ENCODE results near the gene TPM2.
A peak's percentile ranks its signal among the peaks of the same experiment; 100 is the strongest.

The TPM2 gene

DNA sequence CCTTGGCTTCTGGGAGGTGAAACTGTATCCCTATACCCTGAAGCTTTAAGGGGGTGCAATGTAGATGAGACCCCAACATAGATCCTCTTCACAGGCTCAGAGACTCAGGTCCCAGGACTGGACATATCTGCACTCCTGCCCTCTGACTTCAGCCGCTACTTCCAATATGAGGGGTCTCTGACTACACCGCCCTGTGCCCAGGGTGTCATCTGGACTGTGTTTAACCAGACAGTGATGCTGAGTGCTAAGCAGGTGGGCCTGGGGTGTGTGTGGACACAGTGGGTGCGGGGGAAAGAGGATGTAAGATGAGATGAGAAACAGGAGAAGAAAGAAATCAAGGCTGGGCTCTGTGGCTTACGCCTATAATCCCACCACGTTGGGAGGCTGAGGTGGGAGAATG lies 10.6 kb downstream of the TPM2 start:
- no peak for DNase-seq (ENCODE audit: extremely low read depth in 1 of 2, low read depth in 1 of 2)

DNA sequence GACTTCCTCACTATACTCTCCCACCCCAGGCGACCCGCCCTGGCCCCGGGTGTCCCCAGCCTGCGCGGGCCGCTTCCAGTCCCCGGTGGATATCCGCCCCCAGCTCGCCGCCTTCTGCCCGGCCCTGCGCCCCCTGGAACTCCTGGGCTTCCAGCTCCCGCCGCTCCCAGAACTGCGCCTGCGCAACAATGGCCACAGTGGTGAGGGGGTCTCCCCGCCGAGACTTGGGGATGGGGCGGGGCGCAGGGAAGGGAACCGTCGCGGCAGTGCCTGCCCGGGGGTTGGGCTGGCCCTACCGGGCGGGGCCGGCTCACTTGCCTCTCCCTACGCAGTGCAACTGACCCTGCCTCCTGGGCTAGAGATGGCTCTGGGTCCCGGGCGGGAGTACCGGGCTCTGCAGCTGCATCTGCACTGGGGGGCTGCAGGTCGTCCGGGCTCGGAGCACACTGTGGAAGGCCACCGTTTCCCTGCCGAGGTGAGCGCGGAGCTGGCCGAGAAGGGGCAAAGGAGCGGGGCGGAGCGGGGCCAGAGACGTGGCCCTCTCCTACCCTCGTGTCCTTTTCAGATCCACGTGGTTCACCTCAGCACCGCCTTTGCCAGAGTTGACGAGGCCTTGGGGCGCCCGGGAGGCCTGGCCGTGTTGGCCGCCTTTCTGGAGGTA lies 13.9 kb downstream of the TPM2 start:
- DNase-seq (ENCODE audit: extremely low read depth in 1 of 2, low read depth in 1 of 2), result no peak

DNA sequence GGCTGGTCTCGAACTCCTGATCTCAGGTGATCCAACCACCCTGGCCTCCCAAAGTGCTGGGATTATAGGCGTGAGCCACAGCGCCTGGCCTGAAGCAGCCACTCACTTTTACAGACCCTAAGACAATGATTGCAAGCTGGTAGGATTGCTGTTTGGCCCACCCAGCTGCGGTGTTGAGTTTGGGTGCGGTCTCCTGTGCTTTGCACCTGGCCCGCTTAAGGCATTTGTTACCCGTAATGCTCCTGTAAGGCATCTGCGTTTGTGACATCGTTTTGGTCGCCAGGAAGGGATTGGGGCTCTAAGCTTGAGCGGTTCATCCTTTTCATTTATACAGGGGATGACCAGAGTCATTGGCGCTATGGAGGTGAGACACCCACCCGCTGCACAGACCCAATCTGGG lies 14.5 kb downstream of the TPM2 start:
- no peak for DNase-seq (ENCODE audit: extremely low read depth in 1 of 2, low read depth in 1 of 2)

DNA sequence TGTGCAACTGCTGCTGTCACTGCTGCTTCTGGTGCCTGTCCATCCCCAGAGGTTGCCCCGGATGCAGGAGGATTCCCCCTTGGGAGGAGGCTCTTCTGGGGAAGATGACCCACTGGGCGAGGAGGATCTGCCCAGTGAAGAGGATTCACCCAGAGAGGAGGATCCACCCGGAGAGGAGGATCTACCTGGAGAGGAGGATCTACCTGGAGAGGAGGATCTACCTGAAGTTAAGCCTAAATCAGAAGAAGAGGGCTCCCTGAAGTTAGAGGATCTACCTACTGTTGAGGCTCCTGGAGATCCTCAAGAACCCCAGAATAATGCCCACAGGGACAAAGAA lies 15.7 kb downstream of the TPM2 start:
- DNase-seq (ENCODE audit: extremely low read depth in 1 of 2, low read depth in 1 of 2), result no peak

DNA sequence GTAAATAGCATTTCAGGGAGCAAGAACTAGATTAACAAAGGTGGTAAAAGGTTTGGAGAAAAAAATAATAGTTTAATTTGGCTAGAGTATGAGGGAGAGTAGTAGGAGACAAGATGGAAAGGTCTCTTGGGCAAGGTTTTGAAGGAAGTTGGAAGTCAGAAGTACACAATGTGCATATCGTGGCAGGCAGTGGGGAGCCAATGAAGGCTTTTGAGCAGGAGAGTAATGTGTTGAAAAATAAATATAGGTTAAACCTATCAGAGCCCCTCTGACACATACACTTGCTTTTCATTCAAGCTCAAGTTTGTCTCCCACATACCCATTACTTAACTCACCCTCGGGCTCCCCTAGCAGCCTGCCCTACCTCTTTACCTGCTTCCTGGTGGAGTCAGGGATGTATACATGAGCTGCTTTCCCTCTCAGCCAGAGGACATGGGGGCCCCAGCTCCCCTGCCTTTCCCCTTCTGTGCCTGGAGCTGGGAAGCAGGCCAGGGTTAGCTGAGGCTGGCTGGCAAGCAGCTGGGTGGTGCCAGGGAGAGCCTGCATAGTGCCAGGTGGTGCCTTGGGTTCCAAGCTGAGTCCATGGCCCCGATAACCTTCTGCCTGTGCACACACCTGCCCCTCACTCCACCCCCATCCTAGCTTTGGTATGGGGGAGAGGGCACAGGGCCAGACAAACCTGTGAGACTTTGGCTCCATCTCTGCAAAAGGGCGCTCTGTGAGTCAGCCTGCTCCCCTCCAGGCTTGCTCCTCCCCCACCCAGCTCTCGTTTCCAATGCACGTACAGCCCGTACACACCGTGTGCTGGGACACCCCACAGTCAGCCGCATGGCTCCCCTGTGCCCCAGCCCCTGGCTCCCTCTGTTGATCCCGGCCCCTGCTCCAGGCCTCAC lies 16.3 kb downstream of the TPM2 start, which contains the start of gene CA9:
CA9 (plus strand) TSS at position 797 of the 893 bp plus-strand sequence; CDS start at position 829, 32 bp downstream.
- DNase-seq (ENCODE audit: extremely low read depth in 1 of 2, low read depth in 1 of 2), result no peak

DNA sequence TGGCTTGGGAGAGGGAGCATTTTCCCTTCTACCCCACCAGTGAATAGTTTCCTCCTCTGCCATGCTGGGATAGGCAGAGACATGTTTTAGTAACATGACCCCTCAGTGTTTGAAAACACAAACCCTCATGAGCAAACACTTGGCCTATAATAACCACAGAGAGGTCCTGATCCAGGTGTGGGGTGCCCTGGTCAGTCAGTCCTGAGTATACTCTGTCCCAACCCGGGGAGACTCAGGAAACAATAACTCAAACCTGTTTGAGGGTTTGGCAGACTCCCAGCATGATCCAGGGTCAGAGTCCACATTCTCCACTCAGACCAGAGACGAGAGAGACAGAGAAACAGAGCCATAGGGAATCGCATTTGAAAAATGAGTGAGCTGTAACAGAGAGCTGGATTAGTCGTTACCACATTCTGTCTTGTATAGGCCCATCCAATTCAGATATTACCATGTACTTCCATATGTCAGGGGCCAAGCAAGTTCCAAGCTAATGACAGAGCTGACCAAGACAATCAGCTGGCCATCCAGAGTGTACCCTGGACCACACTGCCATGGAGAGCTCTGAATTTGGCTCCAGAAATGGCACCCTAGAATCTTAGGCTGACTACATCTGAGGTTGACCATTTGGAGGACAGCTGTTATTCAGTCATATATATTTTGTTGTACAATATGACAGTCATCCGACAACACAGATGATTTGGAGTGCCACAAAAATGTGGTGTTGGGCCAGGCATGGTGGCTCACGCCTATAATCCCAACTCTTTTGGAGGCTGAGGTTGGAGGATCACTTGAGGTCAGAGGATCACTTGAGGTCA lies 20.2 kb downstream of the TPM2 start:
- DNase-seq (ENCODE audit: extremely low read depth in 1 of 2, low read depth in 1 of 2), result no peak

DNA sequence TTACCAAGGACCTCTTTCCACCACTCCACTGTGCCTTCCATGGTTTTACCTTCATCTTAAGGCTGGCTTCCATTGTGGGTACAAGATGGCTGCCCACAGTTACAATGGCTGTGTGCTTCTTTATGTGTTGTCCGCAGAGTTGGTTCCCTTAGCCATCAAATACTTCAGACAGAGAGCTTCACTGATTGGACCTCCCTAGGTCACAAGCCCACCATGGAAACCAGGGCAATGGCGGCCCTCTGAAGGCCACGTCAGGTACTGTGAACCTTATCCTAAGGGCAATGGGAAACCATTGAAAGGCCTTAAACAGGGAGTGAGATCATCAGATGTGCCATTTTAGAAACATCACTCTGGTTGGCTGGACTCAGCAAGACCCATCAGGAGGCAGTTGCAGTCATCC lies 21.8 kb downstream of the TPM2 start:
- no peak for DNase-seq (ENCODE audit: extremely low read depth in 1 of 2, low read depth in 1 of 2)

DNA sequence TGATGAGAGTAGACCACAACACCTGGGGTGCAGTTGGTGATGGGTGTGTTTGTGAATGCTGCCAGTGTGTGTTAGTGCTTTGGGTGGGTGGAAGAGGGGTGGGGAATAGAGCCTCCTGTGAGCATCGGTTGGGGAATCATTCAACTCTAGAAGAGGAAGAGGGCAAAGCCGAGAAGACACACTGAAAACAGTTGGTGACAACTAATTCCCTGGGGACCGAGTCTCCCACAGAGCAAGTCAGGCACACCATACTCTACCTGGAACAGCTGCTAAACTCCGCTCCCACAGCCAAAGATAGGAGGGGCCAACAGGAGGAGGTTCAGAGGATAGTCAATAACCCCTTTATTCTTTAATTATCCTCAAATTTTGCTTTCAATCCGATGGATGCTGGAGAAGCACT lies 23.2 kb downstream of the TPM2 start:
- DNase-seq (ENCODE audit: extremely low read depth in 1 of 2, low read depth in 1 of 2), result no peak

DNA sequence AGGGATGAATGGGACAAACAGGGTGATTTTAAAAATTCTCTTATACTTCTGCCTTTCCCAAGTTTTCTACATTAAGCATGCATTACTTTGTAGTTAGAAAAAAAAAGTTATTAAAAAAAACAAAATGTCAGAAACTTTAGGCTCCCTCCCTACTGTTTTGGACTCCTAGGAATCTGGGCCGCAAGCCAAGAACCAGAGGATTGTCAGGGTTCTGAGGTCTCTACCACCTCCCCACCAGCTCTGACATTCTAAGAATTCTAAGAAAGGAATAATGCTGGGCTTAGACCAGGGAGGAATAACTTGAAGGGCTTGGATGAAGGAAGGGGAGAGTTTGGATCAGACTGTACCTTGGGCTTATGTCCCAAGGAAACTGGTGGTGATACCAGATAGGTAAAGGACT lies 23.7 kb downstream of the TPM2 start:
- DNase-seq (ENCODE audit: extremely low read depth in 1 of 2, low read depth in 1 of 2), result no peak

DNA sequence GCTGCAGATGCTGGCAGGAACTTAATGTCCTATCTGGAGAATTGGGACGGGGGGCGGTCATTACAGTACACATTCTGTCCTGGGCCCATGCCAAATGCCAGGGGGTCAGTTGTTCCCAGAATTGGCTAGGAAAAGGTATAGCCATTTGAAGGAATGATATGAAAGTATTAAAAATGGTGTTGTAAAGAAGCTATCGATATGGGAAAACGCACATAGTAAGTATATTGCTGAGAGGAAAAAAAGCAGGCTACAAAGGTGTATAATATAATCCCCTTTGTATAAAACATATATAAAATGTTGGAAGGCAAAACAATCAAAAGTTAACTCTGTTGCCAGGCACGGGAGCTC lies 24.3 kb downstream of the TPM2 start:
- no peak for DNase-seq (ENCODE audit: extremely low read depth in 1 of 2, low read depth in 1 of 2)

DNA sequence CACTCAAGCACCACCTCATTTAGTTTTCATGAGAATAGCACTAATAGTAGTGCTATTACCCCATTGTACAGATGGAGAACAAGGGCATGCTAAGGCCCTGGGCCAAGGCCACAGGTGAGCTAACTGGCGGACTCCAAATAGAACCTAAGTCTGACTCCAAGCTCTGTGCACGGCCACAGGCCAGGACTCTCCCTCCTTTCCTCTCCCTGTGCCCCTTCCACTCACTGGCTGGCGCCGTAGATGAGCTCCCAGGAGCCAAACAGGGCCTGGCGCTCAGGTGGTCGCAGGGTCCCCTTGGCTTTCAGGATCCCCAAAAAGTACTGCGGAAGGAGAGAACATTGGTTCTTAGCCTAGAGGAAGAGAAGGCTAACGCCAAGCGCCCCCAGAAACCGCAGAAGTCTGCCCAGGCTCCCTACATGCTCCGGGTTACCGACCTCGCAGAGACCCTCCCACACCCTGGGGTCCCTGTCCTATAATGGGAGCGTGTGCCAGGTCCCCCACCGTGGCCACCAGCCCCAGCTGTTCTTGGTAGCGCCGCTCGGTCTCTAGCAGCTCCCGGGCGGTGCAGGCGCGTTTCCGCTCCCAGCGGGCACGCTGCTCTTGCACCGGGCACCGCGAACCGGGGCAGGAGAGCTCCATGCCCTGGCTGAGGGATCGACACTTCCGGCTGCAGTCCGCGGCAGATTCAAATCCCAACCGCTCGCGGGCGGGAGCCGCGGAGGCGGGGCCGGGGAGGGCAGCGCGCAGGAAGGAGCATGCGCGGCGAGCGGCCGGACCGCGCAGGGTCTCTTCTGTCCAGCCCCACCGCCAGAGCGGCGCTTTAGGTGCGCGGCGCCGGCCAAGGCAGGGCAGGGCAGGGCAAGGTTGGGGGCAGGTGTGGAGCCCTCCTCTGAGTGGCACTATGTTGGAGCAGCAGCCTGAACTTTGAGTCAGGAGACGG lies 24.9 kb downstream of the TPM2 start, which contains the start of gene ARHGEF39:
ARHGEF39 (minus strand) TSS at position 665 of the 940 bp plus-strand sequence; CDS start at position 639, 26 bp downstream.
- DNase-seq (ENCODE audit: extremely low read depth in 1 of 2, low read depth in 1 of 2), result peak; percentile 65 to 66

DNA sequence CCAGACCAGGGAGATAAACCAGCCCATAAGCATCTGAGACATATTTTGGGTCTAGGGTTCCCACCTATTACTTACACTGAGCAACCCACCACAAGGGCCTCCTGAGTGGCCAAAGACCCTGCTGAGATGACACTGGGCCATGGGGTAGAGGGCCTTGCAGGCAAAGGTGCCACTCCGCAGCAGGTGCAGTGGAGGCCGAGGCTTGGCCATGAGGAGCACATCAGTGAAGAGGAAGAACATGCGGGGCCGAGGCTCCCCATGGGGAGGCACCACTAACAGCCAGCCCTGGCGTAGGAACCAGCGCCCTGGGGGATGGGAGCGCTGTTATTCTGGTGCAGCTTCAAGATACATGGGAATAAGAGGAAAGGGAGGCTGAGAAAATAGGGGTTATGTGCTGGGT lies 27.3 kb downstream of the TPM2 start:
- no peak for DNase-seq (ENCODE audit: extremely low read depth in 1 of 2, low read depth in 1 of 2)

DNA sequence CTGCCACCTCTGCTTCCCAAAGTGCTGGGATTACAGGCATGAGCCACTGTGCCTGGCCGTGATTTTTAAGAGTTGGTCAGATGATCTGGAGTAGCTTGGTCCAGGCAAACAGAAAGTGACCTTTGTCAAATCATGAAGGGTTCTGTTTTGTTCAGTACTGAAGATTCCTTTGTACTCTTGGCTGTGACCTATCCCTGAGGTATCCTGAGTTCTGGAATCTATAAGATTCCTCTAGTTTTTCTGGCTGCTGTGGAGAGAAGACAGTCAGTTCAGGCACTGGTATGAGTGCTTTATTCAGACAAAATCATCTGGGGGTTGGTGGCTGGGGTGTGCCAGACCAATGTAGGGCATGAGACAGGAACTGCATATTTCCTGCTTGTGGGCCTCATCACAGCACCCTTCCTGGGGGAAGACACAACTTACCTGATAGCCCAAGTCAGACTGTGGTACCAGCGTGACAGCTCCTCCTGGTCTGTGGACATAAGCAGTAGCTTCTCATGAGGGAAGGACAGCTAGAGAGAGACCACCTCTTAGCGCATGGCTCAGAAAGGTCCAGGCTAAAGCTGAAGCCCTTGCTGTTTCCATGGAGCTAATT lies 27.9 kb downstream of the TPM2 start:
- no peak for DNase-seq (ENCODE audit: extremely low read depth in 1 of 2, low read depth in 1 of 2)

DNA sequence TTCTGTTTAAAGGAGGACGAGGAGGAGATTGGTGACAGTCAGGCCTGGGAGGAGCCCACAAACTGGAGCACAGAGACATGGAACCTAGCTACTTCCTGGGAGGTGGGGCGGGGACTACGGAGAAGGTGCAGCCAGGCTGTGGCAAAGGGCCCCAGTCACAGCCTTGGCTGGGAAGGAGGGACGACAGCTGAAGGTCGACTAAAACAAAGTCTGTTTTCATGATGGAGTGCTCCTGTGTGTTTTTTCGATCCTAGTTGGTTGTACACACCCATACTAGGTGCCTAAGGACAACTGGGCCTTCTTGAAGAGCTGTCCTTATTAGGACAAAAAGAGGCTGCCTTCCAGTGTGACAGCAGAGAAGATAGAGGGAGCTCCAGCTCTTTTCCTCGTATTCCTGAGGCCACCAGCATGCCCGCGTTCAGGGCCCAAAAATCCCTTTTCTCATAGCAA lies 28.7 kb downstream of the TPM2 start:
- no peak for DNase-seq (ENCODE audit: extremely low read depth in 1 of 2, low read depth in 1 of 2)

DNA sequence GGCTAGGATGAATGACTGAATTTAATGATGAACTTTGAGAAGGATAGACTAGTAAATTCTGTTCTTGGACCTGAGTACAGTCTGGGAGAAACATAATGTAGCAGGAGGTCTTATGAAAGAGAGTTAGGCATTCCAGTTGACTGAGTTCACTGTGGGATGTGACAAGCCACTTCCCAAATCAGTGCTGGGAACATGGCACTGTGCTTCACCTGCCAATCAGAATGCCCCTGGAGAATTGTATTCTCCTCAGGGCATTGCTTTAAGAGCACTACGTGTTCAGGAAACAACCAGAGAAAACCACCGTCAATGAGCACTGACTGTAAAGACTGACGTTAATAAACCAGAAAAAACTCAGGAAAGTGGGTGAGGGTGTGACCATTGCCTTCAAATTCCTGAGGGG lies 30.4 kb downstream of the TPM2 start:
- DNase-seq (ENCODE audit: extremely low read depth in 1 of 2, low read depth in 1 of 2), result no peak

DNA sequence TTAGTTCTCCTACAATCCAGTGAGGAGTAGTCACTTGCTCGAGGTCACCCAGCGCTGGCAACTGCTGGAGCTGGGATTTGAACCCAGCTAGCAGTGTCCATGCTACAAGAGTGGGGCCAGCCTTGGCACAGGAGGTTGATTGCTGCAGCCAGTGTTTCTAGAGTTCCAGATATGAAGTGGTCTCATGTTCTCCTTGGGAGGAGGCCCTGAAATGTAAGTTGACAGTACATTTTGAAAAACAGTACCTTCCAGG lies 30.8 kb downstream of the TPM2 start:
- no peak for DNase-seq (ENCODE audit: extremely low read depth in 1 of 2, low read depth in 1 of 2)

DNA sequence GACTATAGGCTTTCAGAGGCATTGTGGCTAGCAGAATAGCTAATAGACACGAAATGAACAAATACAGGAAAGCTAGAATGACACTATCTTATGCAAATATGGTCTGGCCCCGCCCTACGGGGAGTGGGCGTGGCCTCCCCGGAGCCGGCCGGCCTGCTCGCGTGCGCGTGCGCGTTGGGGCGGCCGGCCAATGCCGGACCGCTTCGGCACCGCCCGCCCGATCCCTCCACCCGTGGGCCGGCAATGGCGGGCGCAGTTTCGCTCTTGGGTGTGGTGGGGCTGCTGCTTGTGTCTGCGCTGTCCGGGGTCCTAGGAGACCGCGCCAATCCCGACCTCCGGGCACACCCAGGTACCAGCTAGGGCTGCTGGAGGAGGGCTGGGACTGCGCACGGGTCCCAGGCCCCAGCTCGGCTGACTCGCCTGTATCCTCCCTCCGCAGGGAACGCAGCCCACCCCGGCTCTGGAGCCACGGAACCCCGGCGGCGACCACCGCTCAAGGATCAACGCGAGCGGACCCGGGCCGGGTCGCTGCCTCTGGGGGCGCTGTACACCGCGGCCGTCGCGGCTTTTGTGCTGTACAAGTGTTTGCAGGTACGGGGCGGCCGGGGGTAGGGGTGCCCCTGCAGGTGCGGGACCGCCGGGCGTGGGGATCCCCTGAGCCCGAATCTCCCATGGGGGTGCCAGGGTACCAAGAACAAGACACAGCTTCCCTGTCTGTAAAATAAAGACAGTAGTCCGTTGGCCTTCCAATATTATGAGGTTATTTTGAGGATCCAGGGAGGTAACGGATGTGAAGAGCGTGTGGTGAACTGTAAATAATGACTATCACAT lies 31.4 kb downstream of the TPM2 start, which contains the start of gene CCDC107:
CCDC107 (plus strand) TSS at position 156 of the 831 bp plus-strand sequence; CDS start at position 244, 88 bp downstream.
- DNase-seq (ENCODE audit: extremely low read depth in 1 of 2, low read depth in 1 of 2), result peak; percentile 65 to 72

DNA sequence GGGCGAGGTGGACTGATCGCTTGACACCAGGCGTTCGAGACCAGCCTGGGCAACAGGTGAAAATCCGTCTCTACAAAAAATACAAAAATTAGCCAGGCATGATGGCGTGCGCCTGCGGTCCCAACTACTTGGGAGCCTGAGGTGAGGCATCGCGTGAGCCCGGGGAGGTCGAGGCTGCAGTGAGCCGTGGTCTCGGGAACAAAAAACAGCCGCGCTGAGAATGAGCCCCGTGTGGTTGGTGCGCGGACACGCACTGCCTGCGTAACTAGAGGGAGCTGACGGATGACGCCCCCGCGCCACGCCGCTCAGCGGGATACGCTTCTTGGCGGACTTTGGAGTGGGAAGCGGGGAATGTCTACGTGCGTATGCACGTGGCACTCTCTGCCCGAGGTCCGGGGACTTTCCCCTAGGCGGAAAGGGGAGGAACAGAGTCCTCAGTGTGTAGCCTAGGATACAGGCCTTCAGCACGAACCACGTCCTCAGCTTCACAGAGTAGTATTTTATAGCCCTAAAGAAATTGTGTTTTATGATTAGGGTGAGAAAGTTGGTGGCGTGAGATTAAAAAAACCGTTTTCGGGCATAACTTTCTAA lies 32.1 kb downstream of the TPM2 start, which contains the start of gene RMRP:
RMRP (minus strand) TSS at position 474 of the 591 bp plus-strand sequence.
- peak; percentile 90 to 99 for DNase-seq (ENCODE audit: extremely low read depth in 1 of 2, low read depth in 1 of 2)

Data from stimulated activated CD8-positive, alpha-beta memory T cell treated with anti-CD3 and anti-CD28 coated beads, Interleukin-7, amount 100 ng/mL, for 48 hours (primary cell).